GM06990 (cell line): ENCODE data around the gene B3GAT3.
"Not testable (repeated sequence)": the region's sequence is repeated elsewhere in the genome, so short reads cannot be mapped to it uniquely, and the experiment has no call there.

Experiments
- DNase-seq: peaks from one replicate; pipeline ENCODE4 v3.0.0-alpha.2; 2011; ENCODE audit not compliant: insufficient read length; ENCODE audit errors: extremely low read depth
- H3K27me3 ChIP-seq: replicated peaks from 2 replicates; pipeline ENCODE4 v1.6.0; 2011; ENCODE audit warnings: low read length; ENCODE audit not compliant: control insufficient read depth, insufficient read depth
- H3K36me3 ChIP-seq: 2 replicates; pipeline ENCODE4 v1.5.1; 2011; ENCODE audit warnings: low read length; ENCODE audit not compliant: control insufficient read depth, insufficient read depth
- H3K4me3 ChIP-seq: replicated peaks from 2 replicates; pipeline ENCODE4 v1.5.1; 2011; ENCODE audit warnings: low read depth, mild to moderate bottlenecking, control low read depth, low read length
- TF ChIP-seq, protein P1 (sequence below): IDR thresholded peaks from 2 replicates; pipeline ENCODE4 v1.5.1; 2011; ENCODE audit warnings: low read length, control low read depth, mild to moderate bottlenecking, inconsistent platforms; ENCODE audit not compliant: insufficient read depth, poor library complexity, severe bottlenecking

B3GAT3 gene

DNA sequence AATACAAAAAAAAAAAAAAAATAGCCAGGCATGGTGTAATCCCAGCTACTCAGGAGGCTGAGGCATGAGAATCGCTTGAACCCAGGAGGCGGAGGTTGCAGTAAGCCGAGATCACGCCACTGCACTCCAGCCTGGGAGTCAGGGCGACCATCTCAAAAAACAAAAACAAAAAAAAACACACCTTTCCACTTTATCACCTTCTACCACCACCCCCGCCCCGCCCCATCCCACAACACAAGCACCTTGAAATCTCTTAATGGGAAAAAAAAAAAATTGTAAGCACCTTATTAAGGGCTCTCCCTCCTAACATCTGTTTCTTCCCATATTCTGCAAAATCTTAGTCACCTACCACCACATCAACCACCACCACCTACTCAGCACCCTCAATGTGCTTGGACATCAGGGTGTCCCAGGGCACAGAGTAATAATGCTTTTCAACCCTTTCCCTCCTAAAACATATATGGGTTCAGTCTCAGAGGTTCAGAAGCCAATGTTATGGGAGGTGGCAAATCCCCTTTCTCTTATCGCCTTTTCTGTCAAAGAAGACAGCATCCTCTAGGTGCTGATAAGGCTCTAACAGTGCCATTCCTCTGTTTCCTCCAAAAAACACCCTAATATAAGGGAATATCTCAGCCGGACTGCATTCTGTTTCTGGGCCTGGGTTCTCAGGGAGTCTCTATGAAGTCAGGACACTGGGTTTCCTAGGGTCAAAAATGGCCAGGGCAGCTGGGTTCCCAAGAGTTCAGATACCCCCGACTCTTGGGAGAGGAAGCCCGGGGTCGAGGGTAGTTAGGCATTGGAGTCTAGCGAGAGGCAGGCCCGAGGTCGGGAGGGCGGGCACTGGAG, 30.6 kb upstream of the B3GAT3 start:
- peak overlapping the region; percentile 98 for H3K4me3 ChIP-seq
- no peak for DNase-seq
- TF ChIP-seq, protein P1, sequence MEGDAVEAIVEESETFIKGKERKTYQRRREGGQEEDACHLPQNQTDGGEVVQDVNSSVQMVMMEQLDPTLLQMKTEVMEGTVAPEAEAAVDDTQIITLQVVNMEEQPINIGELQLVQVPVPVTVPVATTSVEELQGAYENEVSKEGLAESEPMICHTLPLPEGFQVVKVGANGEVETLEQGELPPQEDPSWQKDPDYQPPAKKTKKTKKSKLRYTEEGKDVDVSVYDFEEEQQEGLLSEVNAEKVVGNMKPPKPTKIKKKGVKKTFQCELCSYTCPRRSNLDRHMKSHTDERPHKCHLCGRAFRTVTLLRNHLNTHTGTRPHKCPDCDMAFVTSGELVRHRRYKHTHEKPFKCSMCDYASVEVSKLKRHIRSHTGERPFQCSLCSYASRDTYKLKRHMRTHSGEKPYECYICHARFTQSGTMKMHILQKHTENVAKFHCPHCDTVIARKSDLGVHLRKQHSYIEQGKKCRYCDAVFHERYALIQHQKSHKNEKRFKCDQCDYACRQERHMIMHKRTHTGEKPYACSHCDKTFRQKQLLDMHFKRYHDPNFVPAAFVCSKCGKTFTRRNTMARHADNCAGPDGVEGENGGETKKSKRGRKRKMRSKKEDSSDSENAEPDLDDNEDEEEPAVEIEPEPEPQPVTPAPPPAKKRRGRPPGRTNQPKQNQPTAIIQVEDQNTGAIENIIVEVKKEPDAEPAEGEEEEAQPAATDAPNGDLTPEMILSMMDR: no peak

DNA sequence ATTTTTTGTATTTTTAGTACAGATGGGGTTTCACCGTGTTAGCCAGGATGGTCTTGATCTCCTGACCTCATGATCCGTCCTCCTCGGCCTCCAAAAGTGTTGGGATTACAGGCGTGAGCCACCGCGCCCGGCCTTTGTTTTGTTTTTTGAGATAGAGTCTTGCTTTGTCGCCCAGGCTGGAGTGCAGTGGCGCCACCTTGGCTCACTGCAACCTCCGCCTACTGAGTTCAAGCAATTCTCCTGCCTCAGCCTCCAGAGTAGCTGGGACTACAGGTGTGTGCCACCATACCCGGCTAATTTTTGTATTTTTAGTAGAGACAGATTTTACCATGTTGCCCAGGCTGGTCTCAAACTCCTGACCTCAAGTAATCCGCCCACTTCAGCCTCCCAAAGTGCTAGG, 28.5 kb upstream of the B3GAT3 start:
- H3K27me3 ChIP-seq, H3K4me3 ChIP-seq, DNase-seq: not testable (repeated sequence)
- H3K36me3 ChIP-seq: peaks cover 19% of the 10 kb centered on the region

More for the DNA sequence above, 30.6 kb upstream of the B3GAT3 start:
- H3K36me3 ChIP-seq: peaks cover 19% of the 10 kb centered on the region
- H3K27me3 ChIP-seq: no peaks in the 10 kb centered on the region

DNA sequence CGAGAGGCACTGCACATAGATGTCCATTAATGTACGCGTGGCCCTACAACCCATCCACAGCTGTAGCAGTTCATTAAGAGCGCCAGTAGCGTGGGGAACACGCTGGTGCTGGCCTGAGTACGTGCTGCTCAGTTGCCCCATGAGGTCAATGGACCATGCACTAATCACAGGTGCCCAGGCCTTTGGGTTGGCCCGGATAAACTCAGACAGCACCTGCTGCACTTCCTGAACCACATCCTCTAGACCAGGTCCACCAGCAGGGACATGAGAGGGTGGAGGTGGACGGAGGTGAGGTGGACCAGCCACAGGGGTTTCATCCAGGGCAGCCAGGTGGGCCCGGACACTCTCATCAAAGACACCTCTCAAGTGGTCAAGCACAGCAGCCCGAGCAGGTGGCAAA, 27.7 kb upstream of the B3GAT3 start:
- TF ChIP-seq, protein P1: no peak
- H3K36me3 ChIP-seq: peaks cover 19% of the 10 kb centered on the region
- no peak for DNase-seq
- H3K27me3 ChIP-seq: no peaks in the 10 kb centered on the region
- H3K4me3 ChIP-seq: no peak overlapping the region

DNA sequence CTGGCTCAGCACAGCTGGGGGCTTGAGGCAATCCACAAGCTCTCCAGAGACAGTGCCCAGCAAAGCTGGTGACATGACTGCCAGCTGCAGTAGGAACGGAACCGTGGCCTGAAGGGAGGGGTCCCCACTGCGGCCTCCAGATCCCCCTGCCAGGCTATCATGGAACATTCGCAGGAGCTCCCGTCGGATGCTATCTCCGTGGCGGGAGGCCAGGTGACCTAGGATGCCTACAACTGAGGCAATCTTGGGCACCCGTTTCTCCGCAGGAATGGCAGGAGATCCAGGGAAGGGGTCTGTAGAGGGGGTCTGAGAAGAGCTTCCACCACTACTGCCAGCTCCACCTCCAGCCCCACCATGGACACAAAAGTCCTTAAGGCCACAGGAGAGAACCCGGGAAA, 27.2 kb upstream of the B3GAT3 start:
- H3K27me3 ChIP-seq: no peaks in the 10 kb centered on the region
- DNase-seq: no peak
- H3K36me3 ChIP-seq: peaks cover 19% of the 10 kb centered on the region
- no peak overlapping the region for H3K4me3 ChIP-seq
- TF ChIP-seq, protein P1: no peak

DNA sequence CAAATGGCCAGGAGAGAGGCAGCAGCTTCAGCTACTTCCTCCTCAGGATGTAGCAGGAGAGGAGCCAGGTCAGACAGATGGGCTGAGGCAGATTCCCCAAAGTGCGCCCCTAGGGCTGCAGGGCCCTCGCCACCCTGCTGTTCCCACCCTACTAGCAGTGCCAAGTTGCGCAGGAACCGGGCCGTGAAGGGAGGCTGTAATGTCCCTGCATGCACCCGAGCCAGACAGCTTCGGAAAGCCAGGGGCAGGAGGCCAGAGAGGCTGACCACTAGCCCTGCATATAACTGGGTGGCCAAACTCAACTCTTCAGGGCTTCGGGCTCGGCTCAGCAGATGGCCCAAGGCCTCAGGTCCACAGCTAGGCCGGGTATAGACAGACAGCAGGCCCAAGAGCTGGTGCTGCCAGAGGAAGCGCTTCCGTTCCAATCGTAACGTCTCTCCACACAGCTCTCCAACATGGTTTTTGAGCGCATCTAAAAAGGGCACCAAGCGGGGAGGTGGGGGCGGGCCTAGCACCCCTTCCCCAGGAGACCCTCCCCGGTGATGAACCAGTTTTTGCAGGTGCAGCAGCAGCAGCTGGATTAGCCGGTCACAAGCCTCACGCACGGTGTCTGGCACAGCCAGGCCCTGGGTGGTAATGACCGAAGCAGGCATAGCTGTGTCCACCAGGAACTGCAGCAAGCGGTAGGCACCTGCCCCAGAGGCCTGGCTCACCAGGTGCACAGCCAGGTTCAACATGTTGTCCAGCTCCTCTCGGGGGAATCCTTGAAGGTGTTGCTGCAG, 26.6 kb upstream of the B3GAT3 start:
- TF ChIP-seq, protein P1: no peak
- DNase-seq: no peak
- Histone ChIP-seq H3K27me3 (no peaks in the 10 kb centered on the region), H3K36me3 (peaks cover 19% of the 10 kb centered on the region), H3K4me3 (no peak overlapping the region)

DNA sequence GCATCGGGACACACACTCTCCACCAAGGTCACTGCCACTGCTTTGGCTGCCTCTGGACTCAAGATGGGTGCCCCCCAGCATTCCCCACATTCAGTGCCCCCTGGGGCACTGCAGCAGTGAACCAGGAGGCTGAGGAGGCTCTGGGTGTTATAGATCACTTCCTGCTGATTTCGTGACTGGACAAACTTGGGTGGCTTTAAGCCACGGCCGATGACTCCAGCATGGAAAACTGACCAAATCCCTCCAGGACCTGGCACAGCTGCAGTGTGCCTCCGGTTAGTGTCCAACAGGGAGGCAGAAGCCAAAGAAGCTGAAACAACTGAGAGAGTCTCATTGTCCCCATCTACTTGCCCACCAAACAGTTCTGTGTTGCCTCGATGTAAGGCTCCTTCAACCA, 25.8 kb upstream of the B3GAT3 start:
- H3K36me3 ChIP-seq: peaks cover 19% of the 10 kb centered on the region
- DNase-seq: no peak
- TF ChIP-seq, protein P1: no peak
- no peak overlapping the region for H3K4me3 ChIP-seq
- no peaks in the 10 kb centered on the region for H3K27me3 ChIP-seq
